Activated T-helper 1 cell treated with anti-CD3 and anti-CD28 coated beads, Interleukin-12 subunit alpha, Interleukin-12 subunit beta, Interleukin-2, Interleukin-4 antibody, amounts not matched to agents 30 ng/mL and 10 ng/mL and 1 ng/mL, durations not matched to agents 14 hours and 24 hours and 36 hours (primary cell): Measurements from ENCODE around the gene EXOC4. TPM values are rescaled to one million over a fixed set of nuclear protein-coding genes. Genes with fewer than 3 reads are reported as not detected.

ENCODE experiments used
- DNase-seq: peaks from one replicate; pipeline ENCODE4 v3.0.0; 2021; ENCODE audit warnings: low spot score
- H3K27ac Mint-ChIP-seq: one replicate; pipeline ENCODE4 v1.8.0; 2021; ENCODE audit warnings: mild to moderate bottlenecking, mixed read lengths
- H3K27me3 Mint-ChIP-seq: one replicate; pipeline ENCODE4 v1.8.0; 2022; ENCODE audit warnings: mild to moderate bottlenecking, moderate library complexity, mixed read lengths; ENCODE audit not compliant: insufficient read depth
- H3K36me3 Mint-ChIP-seq: one replicate; pipeline ENCODE4 v1.8.0; 2021; ENCODE audit warnings: low read depth, mixed read lengths
- H3K4me1 Mint-ChIP-seq: one replicate; pipeline ENCODE4 v1.8.0; 2021; ENCODE audit warnings: low read depth, mixed read lengths
- H3K4me3 Mint-ChIP-seq: one replicate; pipeline ENCODE4 v1.8.0; 2021; ENCODE audit warnings: mild to moderate bottlenecking, moderate library complexity, mixed read lengths
- H3K9me3 Mint-ChIP-seq: one replicate; pipeline ENCODE4 v1.8.0; 2021; ENCODE audit warnings: mixed read lengths
- intact Hi-C: fragments of 100-400 bp; cut with micrococcal nuclease; formaldehyde crosslinking; loops from one replicate; pipeline ENCODE4 v1.15.1; 2024
- total RNA-seq: library from RNA; stranded (reverse); gene quantifications from 2 replicates; pipeline ENCODE4 v1.2.3, GENCODE V29; 2022

Gene EXOC4
- total RNA-seq, 1 donor from 2014 or later, result 58.6 TPM

GRCh38 chr7:133931053-133931452 lies 678.2 kb downstream of the EXOC4 start:
- H3K4me3 Mint-ChIP-seq, result no peak overlapping the region
- no peaks in the 10 kb centered on the region for H3K9me3 Mint-ChIP-seq
- DNase-seq, result no peak
- H3K27me3 Mint-ChIP-seq, result no peaks in the 10 kb centered on the region
- H3K27ac Mint-ChIP-seq, result no peak overlapping the region
- H3K4me1 Mint-ChIP-seq, result no peaks in the 10 kb centered on the region
- intact Hi-C loops, result no loop called here
- H3K36me3 Mint-ChIP-seq, result no peaks in the 10 kb centered on the region

DNA sequence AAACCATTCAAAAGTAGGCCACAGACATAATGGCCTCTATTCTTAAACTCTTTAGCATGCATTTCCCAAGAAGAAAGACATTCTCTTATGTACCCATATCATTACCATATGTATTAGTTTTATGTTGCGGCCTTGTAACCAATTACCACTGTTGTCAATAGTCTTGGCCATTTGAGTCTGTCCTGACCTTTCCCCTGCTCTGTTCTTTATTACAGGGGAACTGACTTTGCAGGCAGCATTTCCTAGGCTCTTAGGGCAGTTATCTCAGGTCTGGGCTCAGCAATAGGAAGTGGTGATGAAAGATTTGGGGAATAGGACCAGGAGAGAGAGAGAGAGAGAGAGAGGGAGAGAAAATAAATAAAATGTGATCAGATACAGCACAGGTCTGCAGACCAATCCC lies 679.7 kb downstream of the EXOC4 start:
- DNase-seq, result no peak
- intact Hi-C loops, result no loop called here
- Mint-ChIP-seq H3K4me3 (no peak overlapping the region), H3K9me3 (no peaks in the 10 kb centered on the region), H3K36me3 (no peaks in the 10 kb centered on the region), H3K27ac (no peak overlapping the region), H3K27me3 (no peaks in the 10 kb centered on the region), H3K4me1 (no peaks in the 10 kb centered on the region)

- intact Hi-C loops, result no loop called here
- no peaks in the 10 kb centered on the region for H3K4me1 Mint-ChIP-seq
- H3K27ac Mint-ChIP-seq, result no peak overlapping the region
- H3K36me3 Mint-ChIP-seq, result no peaks in the 10 kb centered on the region
- no peak for DNase-seq
- no peak overlapping the region for H3K4me3 Mint-ChIP-seq
- H3K9me3 Mint-ChIP-seq, result no peaks in the 10 kb centered on the region
- no peaks in the 10 kb centered on the region for H3K27me3 Mint-ChIP-seq
Observed at GRCh38 chr7:133934262-133934976, 681.5 kb downstream of the EXOC4 start.

DNA sequence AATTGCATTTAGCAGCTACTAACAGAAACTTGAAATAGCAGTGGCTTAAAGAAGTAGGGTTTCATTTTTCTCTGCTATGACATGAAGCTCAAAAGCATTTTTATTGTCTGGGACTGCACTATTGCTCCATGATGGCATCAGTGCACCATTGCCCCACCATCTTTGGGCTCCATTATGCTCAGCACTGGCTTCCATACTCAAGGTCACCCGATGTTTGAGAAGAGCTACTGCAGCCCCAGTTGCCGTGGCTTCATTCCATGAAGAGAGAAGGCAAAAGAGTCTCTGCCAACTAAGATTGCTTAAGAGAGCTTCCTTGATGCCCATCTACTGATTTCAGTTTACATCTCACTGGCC lies 682.1 kb downstream of the EXOC4 start:
- intact Hi-C loops, result no loop called here

DNA sequence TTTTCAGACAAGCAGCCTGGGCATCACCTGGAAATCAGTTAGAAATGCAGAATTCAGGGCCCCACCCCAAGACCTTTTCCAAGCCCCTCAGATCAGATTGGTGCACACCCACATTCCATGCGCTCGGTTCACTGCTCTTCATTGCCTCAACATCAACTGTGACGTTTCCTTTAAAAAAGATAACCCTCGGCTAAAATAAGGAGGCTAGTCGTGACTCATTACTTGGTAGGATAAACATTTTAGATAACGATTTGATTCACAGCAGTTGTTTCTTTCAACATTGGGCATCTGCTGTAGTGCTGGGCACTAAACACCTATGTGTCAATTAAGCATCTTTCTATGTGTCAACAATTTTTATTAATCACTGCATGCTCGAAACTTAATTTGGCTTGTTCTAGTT lies 683.2 kb downstream of the EXOC4 start:
- Mint-ChIP-seq H3K27me3 (no peaks in the 10 kb centered on the region), H3K4me3 (no peak overlapping the region), H3K4me1 (no peaks in the 10 kb centered on the region), H3K9me3 (no peaks in the 10 kb centered on the region), H3K36me3 (no peaks in the 10 kb centered on the region), H3K27ac (no peak overlapping the region)
- intact Hi-C loops, result no loop called here
- DNase-seq, result no peak

More for the DNA sequence above, 682.1 kb downstream of the EXOC4 start:
- Mint-ChIP-seq H3K4me1 (no peaks in the 10 kb centered on the region), H3K9me3 (no peaks in the 10 kb centered on the region), H3K4me3 (no peak overlapping the region), H3K27ac (no peak overlapping the region), H3K27me3 (no peaks in the 10 kb centered on the region), H3K36me3 (no peaks in the 10 kb centered on the region)
- DNase-seq, result no peak

GRCh38 chr7:133937786-133938185 lies 684.9 kb downstream of the EXOC4 start:
- intact Hi-C loops, result no loop called here
- Mint-ChIP-seq H3K36me3 (no peaks in the 10 kb centered on the region), H3K27me3 (no peaks in the 10 kb centered on the region), H3K9me3 (no peaks in the 10 kb centered on the region), H3K27ac (no peak overlapping the region), H3K4me1 (no peaks in the 10 kb centered on the region), H3K4me3 (no peak overlapping the region)
- DNase-seq, result no peak

DNA sequence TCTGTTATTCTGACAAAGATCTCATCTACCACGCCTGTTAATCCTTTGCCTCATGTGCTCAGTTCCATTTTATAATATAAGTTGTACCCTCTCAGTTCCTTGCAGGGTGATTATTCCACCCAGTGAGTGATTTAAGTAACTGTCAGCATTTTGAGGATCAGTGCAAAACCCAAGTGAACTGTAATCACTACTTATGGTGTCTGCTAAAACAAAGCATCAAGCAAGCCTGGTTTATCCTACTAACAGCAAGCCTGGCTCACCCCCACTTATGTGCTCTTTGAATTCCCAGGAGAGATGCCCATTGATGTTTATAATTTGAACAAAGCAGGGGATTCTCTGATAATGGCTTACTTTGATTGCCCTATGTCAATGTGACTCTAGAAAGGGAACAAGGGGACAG lies 687.5 kb downstream of the EXOC4 start:
- Mint-ChIP-seq H3K4me1 (no peaks in the 10 kb centered on the region), H3K9me3 (no peaks in the 10 kb centered on the region), H3K4me3 (no peak overlapping the region), H3K27ac (no peak overlapping the region), H3K36me3 (no peaks in the 10 kb centered on the region), H3K27me3 (no peaks in the 10 kb centered on the region)
- intact Hi-C loops, result no loop called here
- DNase-seq, result no peak

- Mint-ChIP-seq H3K36me3 (no peaks in the 10 kb centered on the region), H3K27me3 (no peaks in the 10 kb centered on the region), H3K4me3 (no peak overlapping the region), H3K27ac (no peak overlapping the region), H3K4me1 (no peaks in the 10 kb centered on the region), H3K9me3 (no peaks in the 10 kb centered on the region)
- DNase-seq, result no peak
- intact Hi-C loops, result no loop called here
Observed at GRCh38 chr7:133941496-133941895, 688.6 kb downstream of the EXOC4 start.

- Mint-ChIP-seq H3K9me3 (no peaks in the 10 kb centered on the region), H3K27me3 (no peaks in the 10 kb centered on the region), H3K4me1 (no peaks in the 10 kb centered on the region), H3K36me3 (no peaks in the 10 kb centered on the region), H3K27ac (no peak overlapping the region), H3K4me3 (no peak overlapping the region)
- intact Hi-C loops, result no loop called here
- no peak for DNase-seq
Observed at GRCh38 chr7:133945497-133945896, 692.6 kb downstream of the EXOC4 start.

DNA sequence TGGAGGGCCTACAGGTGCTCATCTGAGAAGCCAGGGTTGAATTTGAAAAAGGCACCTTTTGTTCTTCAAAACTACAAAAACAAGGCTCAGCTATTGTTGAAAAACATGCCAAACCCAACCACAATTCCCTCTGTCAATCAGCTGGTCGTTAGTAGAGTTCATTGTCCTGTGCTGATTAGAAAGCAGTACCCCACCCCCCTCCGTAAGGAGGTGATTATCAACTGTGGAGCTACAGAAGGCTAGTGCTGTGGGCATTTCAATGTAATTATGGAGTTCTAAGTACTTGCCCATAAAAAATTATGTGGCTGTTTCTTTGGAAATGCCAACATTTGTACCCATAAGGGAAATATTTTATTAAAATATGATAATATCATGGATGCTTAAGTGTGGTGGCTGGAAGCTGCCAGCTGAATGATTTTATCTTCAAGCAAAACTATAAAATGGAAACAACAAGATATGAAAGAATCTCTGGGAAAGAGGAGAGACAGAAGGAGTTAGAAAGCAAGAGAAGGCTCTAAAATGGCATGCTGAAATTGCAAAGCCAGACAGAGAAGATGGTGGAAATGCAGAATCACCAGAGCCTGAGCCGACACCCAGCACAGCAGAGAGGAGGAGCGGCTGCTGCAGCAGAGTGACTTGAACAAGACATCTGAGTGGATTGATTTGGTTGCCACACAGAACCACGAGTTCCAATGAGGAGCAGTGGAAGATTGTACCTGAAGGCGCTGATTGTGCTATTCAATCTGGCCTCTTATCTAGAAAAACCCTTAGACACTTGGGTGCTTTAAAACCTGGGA lies 694.8 kb downstream of the EXOC4 start:
- intact Hi-C loops, result no loop called here
- Mint-ChIP-seq H3K27me3 (no peaks in the 10 kb centered on the region), H3K4me1 (no peaks in the 10 kb centered on the region), H3K4me3 (no peak overlapping the region), H3K9me3 (no peaks in the 10 kb centered on the region), H3K27ac (no peak overlapping the region), H3K36me3 (no peaks in the 10 kb centered on the region)
- DNase-seq, result no peak

GRCh38 chr7:133948588-133948987 lies 695.7 kb downstream of the EXOC4 start:
- no peaks in the 10 kb centered on the region for H3K27me3 Mint-ChIP-seq
- H3K4me3 Mint-ChIP-seq, result no peak overlapping the region
- H3K9me3 Mint-ChIP-seq, result no peaks in the 10 kb centered on the region
- H3K36me3 Mint-ChIP-seq, result no peaks in the 10 kb centered on the region
- intact Hi-C loops, result no loop called here
- DNase-seq, result no peak
- no peak overlapping the region for H3K27ac Mint-ChIP-seq
- H3K4me1 Mint-ChIP-seq, result no peaks in the 10 kb centered on the region

DNA sequence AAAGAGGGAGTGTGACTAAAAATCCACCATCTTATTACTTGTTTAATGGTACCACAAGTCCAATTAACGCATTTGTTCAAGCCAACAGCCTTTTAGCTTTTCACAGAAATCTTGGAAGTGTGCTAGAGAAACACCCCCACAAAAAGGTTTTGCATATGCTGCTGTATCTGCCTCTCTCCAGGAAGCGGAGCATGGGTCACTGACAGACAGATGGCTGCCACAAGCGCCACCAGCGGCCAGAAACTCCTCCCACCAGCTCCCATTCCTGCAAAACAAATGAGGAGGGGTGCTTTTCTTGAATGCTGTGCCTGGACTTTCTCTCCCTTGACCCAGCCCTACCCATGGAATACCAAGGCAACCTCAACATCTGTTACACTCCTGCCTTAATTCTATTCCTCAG lies 698.0 kb downstream of the EXOC4 start:
- Mint-ChIP-seq H3K36me3 (no peaks in the 10 kb centered on the region), H3K4me1 (no peaks in the 10 kb centered on the region), H3K27ac (no peak overlapping the region), H3K4me3 (no peak overlapping the region), H3K9me3 (peaks cover 5% of the 10 kb centered on the region), H3K27me3 (no peaks in the 10 kb centered on the region)
- intact Hi-C loops, result no loop called here
- DNase-seq, result no peak

GRCh38 chr7:133955208-133955607 lies 702.3 kb downstream of the EXOC4 start:
- Mint-ChIP-seq H3K36me3 (no peaks in the 10 kb centered on the region), H3K4me1 (no peaks in the 10 kb centered on the region), H3K27ac (no peak overlapping the region), H3K9me3 (peaks cover 5% of the 10 kb centered on the region), H3K4me3 (no peak overlapping the region), H3K27me3 (no peaks in the 10 kb centered on the region)
- no peak for DNase-seq
- intact Hi-C loops, result no loop called here
